Type B pancreatic cell (in vitro differentiated cells): Measurements from ENCODE around the gene NRP1. TPM values are rescaled to one million over a fixed set of nuclear protein-coding genes. Genes with fewer than 3 reads are reported as not detected.
A peak's percentile ranks its signal among the peaks of the same experiment; 100 is the strongest.

Experiments
- DNase-seq: peaks from one replicate; pipeline ENCODE4 v3.0.0; 2021; ENCODE audit warnings: mixed read lengths; ENCODE audit not compliant: unreplicated experiment; ENCODE audit errors: extremely low spot score
- H3K27ac Mint-ChIP-seq: 2 replicates; pipeline ENCODE4 v1.8.0; 2021; ENCODE audit warnings: mild to moderate bottlenecking, mixed read lengths
- H3K27me3 Mint-ChIP-seq: 2 replicates; pipeline ENCODE4 v1.8.0; 2021; ENCODE audit warnings: mixed read lengths
- H3K36me3 Mint-ChIP-seq: 2 replicates; pipeline ENCODE4 v1.8.0; 2021; ENCODE audit warnings: mixed read lengths
- H3K4me1 Mint-ChIP-seq: one replicate; pipeline ENCODE4 v1.8.0; 2021; ENCODE audit warnings: mixed read lengths; ENCODE audit not compliant: unreplicated experiment
- H3K4me3 Mint-ChIP-seq: 2 replicates; pipeline ENCODE4 v1.8.0; 2021; ENCODE audit warnings: mild to moderate bottlenecking, mixed read lengths
- H3K9me3 Mint-ChIP-seq: 2 replicates; pipeline ENCODE4 v1.8.0; 2021; ENCODE audit warnings: mixed read lengths
- CTCF ChIP-seq: fragments of 200-600 bp; sonication (generic); conservative IDR thresholded peaks from 2 replicates; pipeline ENCODE4 v1.5.0; 2021; ENCODE audit warnings: antibody characterized with exemption, mild to moderate bottlenecking
- total RNA-seq: library from RNA; stranded (reverse); gene quantifications from 2 replicates; pipeline ENCODE4 v1.2.1, GENCODE V29; 2021; ENCODE audit warnings: low replicate concordance

NRP1 gene
- total RNA-seq, 1 donor from 2014 or later: 70.7 TPM

GRCh38 chr10:33309406-33309805 is 25.1 kb downstream of the NRP1 start:
- H3K4me1 Mint-ChIP-seq: peaks cover 21% of the 10 kb centered on the region
- peaks cover 29% of the 10 kb centered on the region for H3K36me3 Mint-ChIP-seq
- H3K9me3 Mint-ChIP-seq: no peaks in the 10 kb centered on the region
- TF ChIP-seq CTCF: no peak
- no peak overlapping the region for H3K4me3 Mint-ChIP-seq
- H3K27ac Mint-ChIP-seq: no peak overlapping the region
- no peak for DNase-seq
- no peaks in the 10 kb centered on the region for H3K27me3 Mint-ChIP-seq

- no peak for DNase-seq
- Mint-ChIP-seq H3K4me1 (peaks cover 32% of the 10 kb centered on the region), H3K9me3 (no peaks in the 10 kb centered on the region), H3K36me3 (peaks cover 31% of the 10 kb centered on the region), H3K4me3 (no peak overlapping the region), H3K27me3 (no peaks in the 10 kb centered on the region), H3K27ac (no peak overlapping the region)
- no peak for TF ChIP-seq CTCF
Observed at GRCh38 chr10:33307835-33308234, 26.6 kb downstream of the NRP1 start.

GRCh38 chr10:33306701-33307519 is 27.6 kb downstream of the NRP1 start:
- DNase-seq: no peak
- peaks cover 34% of the 10 kb centered on the region for H3K36me3 Mint-ChIP-seq
- no peak for TF ChIP-seq CTCF
- H3K4me3 Mint-ChIP-seq: no peak overlapping the region
- H3K27ac Mint-ChIP-seq: no peak overlapping the region
- no peaks in the 10 kb centered on the region for H3K27me3 Mint-ChIP-seq
- H3K4me1 Mint-ChIP-seq: peaks cover 38% of the 10 kb centered on the region
- no peaks in the 10 kb centered on the region for H3K9me3 Mint-ChIP-seq

- TF ChIP-seq CTCF: no peak
Observed at GRCh38 chr10:33306126-33306525, 28.3 kb downstream of the NRP1 start.

GRCh38 chr10:33304423-33305225 is 29.8 kb downstream of the NRP1 start:
- H3K9me3 Mint-ChIP-seq: no peaks in the 10 kb centered on the region
- no peak for TF ChIP-seq CTCF
- H3K27me3 Mint-ChIP-seq: no peaks in the 10 kb centered on the region
- H3K36me3 Mint-ChIP-seq: peaks cover 41% of the 10 kb centered on the region
- DNase-seq: no peak
- no peak overlapping the region for H3K27ac Mint-ChIP-seq
- no peak overlapping the region for H3K4me3 Mint-ChIP-seq
- H3K4me1 Mint-ChIP-seq: peaks cover 54% of the 10 kb centered on the region

More at GRCh38 chr10:33306126-33306525, 28.3 kb downstream of the NRP1 start:
- Mint-ChIP-seq H3K4me1 (peaks cover 42% of the 10 kb centered on the region), H3K27ac (peak overlapping the region; percentile 9), H3K4me3 (no peak overlapping the region), H3K36me3 (peaks cover 38% of the 10 kb centered on the region), H3K27me3 (no peaks in the 10 kb centered on the region), H3K9me3 (no peaks in the 10 kb centered on the region)
- DNase-seq: no peak
